Activated naive CD4-positive, alpha-beta T cell treated with anti-CD3 and anti-CD28 coated beads for 36 hours (primary cell): Measurements from ENCODE around the gene ACER1. TPM values are rescaled to one million over a fixed set of nuclear protein-coding genes. Genes with fewer than 3 reads are reported as not detected.

Experiments
- CTCF ChIA-PET: fragments of 350-600 bp; sonication (Branson Sonifier 250); formaldehyde crosslinking; loops from one replicate; lab custom pipeline; 2021; ENCODE audit warnings: antibody characterized with exemption; lab: Charles Lee
- DNase-seq: peaks from one replicate; pipeline ENCODE4 v3.0.0-alpha.2; 2020
- H3K27ac Mint-ChIP-seq: one replicate; pipeline ENCODE4 v1.8.0; 2021; ENCODE audit warnings: mild to moderate bottlenecking, mixed read lengths
- H3K27me3 Mint-ChIP-seq: one replicate; pipeline ENCODE4 v1.8.0; 2021; ENCODE audit warnings: low read depth, mixed read lengths
- H3K36me3 Mint-ChIP-seq: one replicate; pipeline ENCODE4 v1.8.0; 2021; ENCODE audit warnings: low read depth, mixed read lengths
- H3K4me1 Mint-ChIP-seq: one replicate; pipeline ENCODE4 v1.8.0; 2021; ENCODE audit warnings: low read depth, mixed read lengths
- H3K4me3 Mint-ChIP-seq: one replicate; pipeline ENCODE4 v1.8.0; 2021; ENCODE audit warnings: mild to moderate bottlenecking, moderate library complexity, mixed read lengths
- H3K9me3 Mint-ChIP-seq: one replicate; pipeline ENCODE4 v1.8.0; 2021; ENCODE audit warnings: mixed read lengths
- intact Hi-C: fragments of 100-400 bp; cut with micrococcal nuclease; formaldehyde crosslinking; loops from one replicate; pipeline ENCODE4 v1.15.1; 2023
- total RNA-seq, 2 experiments: library from RNA; stranded (reverse); gene quantifications; one replicate each; pipeline ENCODE4 v1.2.3, GENCODE V29; 2021

Gene ACER1
- total RNA-seq, result not detected

GRCh38 chr19:6333439-6333838, at the start of gene ACER1:
TSS of gene ACER1 (minus strand) at chr19:6333612. CDS start at chr19:6333551, 61 bp downstream.
- Mint-ChIP-seq H3K27me3 (no peaks in the 10 kb centered on the region), H3K9me3 (no peaks in the 10 kb centered on the region), H3K4me1 (no peaks in the 10 kb centered on the region), H3K4me3 (no peak within 1 kb of the TSS), H3K27ac (no peak within 1 kb of the TSS), H3K36me3 (no peaks in the 10 kb centered on the region)
- DNase-seq, result no peak
- CTCF ChIA-PET, result interaction anchor here (0.6 kb wide), 1 partner anchor 29 kb away, joined by 5 read pairs; no protein-coding TSS in a partner anchor
- intact Hi-C loops, result no loop called here

- no peak overlapping the region for H3K27ac Mint-ChIP-seq
- no peak overlapping the region for H3K4me3 Mint-ChIP-seq
- H3K36me3 Mint-ChIP-seq, result peaks cover 41% of the 10 kb centered on the region
- no peaks in the 10 kb centered on the region for H3K9me3 Mint-ChIP-seq
- H3K27me3 Mint-ChIP-seq, result no peaks in the 10 kb centered on the region
- CTCF ChIA-PET, result no interaction called here
- no peaks in the 10 kb centered on the region for H3K4me1 Mint-ChIP-seq
- intact Hi-C loops, result no loop called here
- no peak for DNase-seq
Observed at GRCh38 chr19:6383188-6383587, 49.8 kb upstream of the ACER1 start.

- Mint-ChIP-seq H3K4me1 (no peaks in the 10 kb centered on the region), H3K27me3 (no peaks in the 10 kb centered on the region), H3K27ac (no peak overlapping the region), H3K4me3 (no peak overlapping the region), H3K36me3 (peaks cover 32% of the 10 kb centered on the region), H3K9me3 (no peaks in the 10 kb centered on the region)
- CTCF ChIA-PET, result no interaction called here
- intact Hi-C loops, result no loop called here
- DNase-seq, result no peak
Observed at GRCh38 chr19:6381030-6381750, 47.8 kb upstream of the ACER1 start.

- no peak for DNase-seq
- no peaks in the 10 kb centered on the region for H3K27me3 Mint-ChIP-seq
- no peaks in the 10 kb centered on the region for H3K4me1 Mint-ChIP-seq
- peaks cover 26% of the 10 kb centered on the region for H3K36me3 Mint-ChIP-seq
- no peaks in the 10 kb centered on the region for H3K9me3 Mint-ChIP-seq
- intact Hi-C loops, result no loop called here
- CTCF ChIA-PET, result no interaction called here
- no peak overlapping the region for H3K4me3 Mint-ChIP-seq
- H3K27ac Mint-ChIP-seq, result no peak overlapping the region
Observed at GRCh38 chr19:6379744-6380143, 46.3 kb upstream of the ACER1 start.

- no peak for DNase-seq
- CTCF ChIA-PET, result no interaction called here
- Mint-ChIP-seq H3K27me3 (no peaks in the 10 kb centered on the region), H3K4me3 (no peak overlapping the region), H3K36me3 (peaks cover 25% of the 10 kb centered on the region), H3K27ac (no peak overlapping the region), H3K4me1 (peaks cover 6% of the 10 kb centered on the region), H3K9me3 (no peaks in the 10 kb centered on the region)
- intact Hi-C loops, result no loop called here
Observed at GRCh38 chr19:6378486-6378885, 45.1 kb upstream of the ACER1 start.

GRCh38 chr19:6378041-6378440, 44.6 kb upstream of the ACER1 start:
- H3K27ac Mint-ChIP-seq, result no peak overlapping the region
- CTCF ChIA-PET, result no interaction called here
- H3K9me3 Mint-ChIP-seq, result no peaks in the 10 kb centered on the region
- no peaks in the 10 kb centered on the region for H3K27me3 Mint-ChIP-seq
- H3K4me1 Mint-ChIP-seq, result peaks cover 8% of the 10 kb centered on the region
- intact Hi-C loops, result no loop called here
- no peak for DNase-seq
- H3K4me3 Mint-ChIP-seq, result no peak overlapping the region
- peaks cover 21% of the 10 kb centered on the region for H3K36me3 Mint-ChIP-seq

- H3K9me3 Mint-ChIP-seq, result no peaks in the 10 kb centered on the region
- no peak for DNase-seq
- H3K4me3 Mint-ChIP-seq, result no peak overlapping the region
- H3K27ac Mint-ChIP-seq, result no peak overlapping the region
- CTCF ChIA-PET, result no interaction called here
- intact Hi-C loops, result no loop called here
- H3K36me3 Mint-ChIP-seq, result peaks cover 15% of the 10 kb centered on the region
- H3K27me3 Mint-ChIP-seq, result no peaks in the 10 kb centered on the region
- H3K4me1 Mint-ChIP-seq, result peaks cover 14% of the 10 kb centered on the region
Observed at GRCh38 chr19:6376512-6377190, 43.2 kb upstream of the ACER1 start.

- Mint-ChIP-seq H3K27ac (no peak within 1 kb of the TSS), H3K4me1 (peaks cover 15% of the 10 kb centered on the region), H3K4me3 (no peak within 1 kb of the TSS), H3K36me3 (peaks cover 8% of the 10 kb centered on the region), H3K9me3 (no peaks in the 10 kb centered on the region), H3K27me3 (no peaks in the 10 kb centered on the region)
- CTCF ChIA-PET, result interaction anchor here (0.5 kb wide), 1 partner anchor 204 kb away, joined by 5 read pairs; no protein-coding TSS in a partner anchor
- intact Hi-C loops, result no loop called here
- no peak for DNase-seq
Observed at GRCh38 chr19:6375411-6376010, 42.1 kb upstream of the ACER1 start, which contains the start of gene PSPN. TSS of gene PSPN (minus strand) at chr19:6375933. CDS start at chr19:6375849, 84 bp downstream.

GRCh38 chr19:6374711-6375410, 41.4 kb upstream of the ACER1 start:
- no peak for DNase-seq
- Mint-ChIP-seq H3K27me3 (no peaks in the 10 kb centered on the region), H3K9me3 (no peaks in the 10 kb centered on the region), H3K4me1 (peaks cover 16% of the 10 kb centered on the region), H3K36me3 (peaks cover 5% of the 10 kb centered on the region), H3K4me3 (no peak overlapping the region), H3K27ac (no peak overlapping the region)
- CTCF ChIA-PET, result interaction anchor here (0.5 kb wide), 1 partner anchor 205 kb away, joined by 5 read pairs; no protein-coding TSS in a partner anchor
- intact Hi-C loops, result loop anchor here (5.0 kb wide), 2 partner anchors 93 to 127 kb away; partner anchors contain the start of gene TUBB4A

GRCh38 chr19:6374161-6374709, 40.8 kb upstream of the ACER1 start:
- CTCF ChIA-PET, result interaction anchor here (1.4 kb wide), 1 partner anchor 248 kb away, joined by 3 read pairs; no protein-coding TSS in a partner anchor

GRCh38 chr19:6373813-6374108, 40.3 kb upstream of the ACER1 start:
- H3K27ac Mint-ChIP-seq, result peak overlapping the region; percentile 61
- intact Hi-C loops, result loop anchor here (1.0 to 5.0 kb wide), 7 partner anchors 12 to 469 kb away; partner anchors contain the start of genes CLPP, GTF2F1, TUBB4A and VMAC
- peak overlapping the region; percentile 89 for H3K4me3 Mint-ChIP-seq
- CTCF ChIA-PET, result interaction anchor here (1.4 kb wide), 1 partner anchor 248 kb away, joined by 3 read pairs; no protein-coding TSS in a partner anchor
- DNase-seq, result no peak
- H3K36me3 Mint-ChIP-seq, result peaks cover 4% of the 10 kb centered on the region
- peaks cover 18% of the 10 kb centered on the region for H3K4me1 Mint-ChIP-seq
- H3K9me3 Mint-ChIP-seq, result no peaks in the 10 kb centered on the region
- no peaks in the 10 kb centered on the region for H3K27me3 Mint-ChIP-seq

More at GRCh38 chr19:6374161-6374709, 40.8 kb upstream of the ACER1 start:
- Mint-ChIP-seq H3K27me3 (no peaks in the 10 kb centered on the region), H3K36me3 (peaks cover 4% of the 10 kb centered on the region), H3K4me1 (peaks cover 18% of the 10 kb centered on the region), H3K9me3 (no peaks in the 10 kb centered on the region), H3K27ac (no peak overlapping the region), H3K4me3 (no peak overlapping the region)
- intact Hi-C loops, result loop anchor here (5.0 kb wide), 2 partner anchors 92 to 128 kb away; partner anchors contain the start of gene TUBB4A
- no peak for DNase-seq
